ENCODE results near the gene ERGIC2.
A peak's percentile ranks its signal among the peaks of the same experiment; 100 is the strongest.
"Not testable (repeated sequence)": the region's sequence is repeated elsewhere in the genome, so short reads cannot be mapped to it uniquely, and the experiment has no call there.

The ERGIC2 gene, protein sequence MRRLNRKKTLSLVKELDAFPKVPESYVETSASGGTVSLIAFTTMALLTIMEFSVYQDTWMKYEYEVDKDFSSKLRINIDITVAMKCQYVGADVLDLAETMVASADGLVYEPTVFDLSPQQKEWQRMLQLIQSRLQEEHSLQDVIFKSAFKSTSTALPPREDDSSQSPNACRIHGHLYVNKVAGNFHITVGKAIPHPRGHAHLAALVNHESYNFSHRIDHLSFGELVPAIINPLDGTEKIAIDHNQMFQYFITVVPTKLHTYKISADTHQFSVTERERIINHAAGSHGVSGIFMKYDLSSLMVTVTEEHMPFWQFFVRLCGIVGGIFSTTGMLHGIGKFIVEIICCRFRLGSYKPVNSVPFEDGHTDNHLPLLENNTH

DNA sequence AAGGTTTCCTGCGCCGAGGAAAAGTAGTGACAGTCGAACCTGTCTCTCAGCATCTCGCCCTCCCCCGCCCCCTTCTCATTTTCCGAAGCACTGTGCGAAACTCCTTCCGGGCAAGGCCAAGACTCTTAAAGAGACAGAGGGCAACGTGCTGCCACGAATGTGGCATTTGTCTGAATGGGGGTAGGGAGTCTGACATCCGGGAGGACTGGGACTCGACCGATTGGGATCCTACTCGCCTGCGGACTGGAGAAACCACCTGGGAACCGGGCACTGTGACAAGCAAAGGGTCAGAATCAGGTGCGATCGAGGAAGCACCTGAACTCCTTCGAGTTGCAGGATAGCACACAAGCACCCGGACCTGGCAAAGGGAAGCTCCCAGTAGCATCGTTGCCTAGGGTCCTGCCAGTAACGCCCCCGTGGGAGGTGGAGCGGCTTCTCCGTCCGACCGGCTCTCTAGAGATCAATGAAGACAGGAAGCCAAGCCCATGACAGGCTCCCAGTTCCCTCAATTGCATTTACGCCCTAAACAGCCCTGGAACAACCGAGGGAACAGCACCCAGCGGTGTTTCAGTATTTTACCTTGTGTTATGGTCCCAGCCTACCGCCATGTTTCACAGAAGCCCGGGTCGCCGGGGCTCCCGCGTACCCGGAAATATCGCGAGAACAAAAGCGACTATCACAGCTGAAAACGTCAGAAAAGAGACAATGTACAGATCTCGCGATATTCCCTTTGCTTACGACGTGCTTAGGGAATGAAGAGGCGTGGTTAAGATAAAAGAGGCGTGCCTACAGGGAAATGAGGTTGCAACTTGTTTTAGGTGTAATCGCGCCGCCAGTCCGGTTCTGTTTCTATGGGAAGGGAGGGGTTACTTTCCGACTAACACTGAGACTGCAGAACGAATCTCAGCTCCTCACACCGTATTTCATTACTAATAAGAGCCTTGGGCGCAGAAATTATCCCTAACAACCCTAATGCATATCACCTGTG is at the start of gene ERGIC2:
ERGIC2 (minus strand) TSS at position 637 of the 988 bp plus-strand sequence. CDS start 9,539 bp downstream, outside the sequence.
- peak; percentile 99 for DNase-seq

- DNase-seq = no peak
Observed at GRCh38 chr12:29430716-29431044, 49.7 kb upstream of the ERGIC2 start.

GRCh38 chr12:29429999-29430715 is 49.2 kb upstream of the ERGIC2 start:
- DNase-seq = no peak

GRCh38 chr12:29428633-29429032 is 47.7 kb upstream of the ERGIC2 start:
- no peak for DNase-seq

GRCh38 chr12:29427964-29428363 is 47.0 kb upstream of the ERGIC2 start:
- no peak for DNase-seq

- DNase-seq = no peak
Observed at GRCh38 chr12:29426498-29426897, 45.5 kb upstream of the ERGIC2 start.

DNA sequence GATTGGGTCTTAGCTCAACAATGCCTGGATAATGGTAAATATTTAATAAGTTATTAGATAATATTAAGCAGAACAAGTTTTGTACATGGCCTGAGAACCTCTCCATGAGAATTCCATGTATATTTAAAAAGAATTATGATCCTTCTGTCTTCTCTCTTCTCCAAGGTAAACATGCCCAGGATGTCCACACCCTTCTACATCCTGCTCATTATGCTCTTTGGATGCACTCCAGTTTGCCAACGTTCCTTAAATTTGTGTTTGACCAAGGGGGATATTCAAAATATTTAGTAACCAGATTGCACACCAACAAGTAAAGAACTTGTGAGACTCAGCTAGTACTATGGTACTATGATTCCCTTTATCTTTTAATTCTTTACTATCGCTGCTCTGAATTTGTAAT is 44.8 kb upstream of the ERGIC2 start:
- DNase-seq = no peak

DNA sequence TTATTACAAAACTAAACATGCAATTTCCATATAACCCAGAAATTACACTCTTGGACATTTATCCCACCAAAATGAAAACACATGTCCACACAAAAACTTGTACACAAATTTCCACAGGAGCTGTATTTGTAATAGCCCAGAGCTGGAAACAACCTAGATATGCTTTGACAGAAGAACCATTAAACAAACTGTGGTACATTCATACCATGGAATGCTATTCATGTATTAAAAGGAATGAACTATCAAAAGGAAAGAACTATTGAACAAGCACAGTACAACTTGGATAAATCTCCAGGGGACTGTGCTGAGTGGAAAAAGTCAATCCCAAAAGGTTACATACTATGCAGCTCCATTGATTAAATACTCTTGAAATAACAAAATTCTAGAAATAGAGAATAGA is 35.8 kb upstream of the ERGIC2 start:
- no peak for DNase-seq

DNA sequence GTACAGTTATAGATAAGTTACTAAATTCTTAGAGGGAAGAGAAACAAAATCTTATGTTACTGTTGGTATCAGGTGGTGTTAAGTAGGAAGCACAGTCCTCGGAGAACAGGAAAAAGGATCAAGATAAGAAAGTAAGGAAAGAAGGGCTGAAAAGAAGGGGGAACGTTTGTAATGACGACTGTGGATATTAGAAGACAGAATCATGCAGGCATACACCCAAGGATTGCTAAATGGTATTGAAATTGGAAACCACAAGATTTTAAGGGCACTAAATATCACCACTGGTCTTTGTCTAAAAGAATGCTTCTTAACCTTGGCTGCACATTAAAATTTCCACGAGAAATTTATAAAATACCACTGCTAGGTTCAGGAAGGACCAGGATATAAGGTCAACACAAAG is 34.1 kb upstream of the ERGIC2 start:
- DNase-seq = no peak

DNA sequence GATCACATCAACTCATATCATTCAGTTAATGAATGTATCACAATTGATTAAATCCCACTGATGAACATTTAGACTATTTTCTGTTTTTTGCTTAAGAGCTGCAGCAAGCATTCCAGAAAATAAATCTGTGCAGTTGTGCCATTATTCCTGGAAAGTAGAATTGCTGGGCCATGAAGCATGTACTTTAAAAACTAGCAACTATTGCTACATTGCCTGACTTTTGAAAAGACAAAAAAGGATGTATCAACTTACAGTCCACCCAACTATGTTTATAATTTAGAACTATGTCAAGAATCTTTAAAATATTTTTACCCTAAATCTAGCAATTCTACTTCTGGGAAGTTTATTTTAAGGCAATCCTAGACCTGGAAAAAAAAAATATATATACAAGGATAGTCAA is 33.4 kb upstream of the ERGIC2 start:
- no peak for DNase-seq

DNA sequence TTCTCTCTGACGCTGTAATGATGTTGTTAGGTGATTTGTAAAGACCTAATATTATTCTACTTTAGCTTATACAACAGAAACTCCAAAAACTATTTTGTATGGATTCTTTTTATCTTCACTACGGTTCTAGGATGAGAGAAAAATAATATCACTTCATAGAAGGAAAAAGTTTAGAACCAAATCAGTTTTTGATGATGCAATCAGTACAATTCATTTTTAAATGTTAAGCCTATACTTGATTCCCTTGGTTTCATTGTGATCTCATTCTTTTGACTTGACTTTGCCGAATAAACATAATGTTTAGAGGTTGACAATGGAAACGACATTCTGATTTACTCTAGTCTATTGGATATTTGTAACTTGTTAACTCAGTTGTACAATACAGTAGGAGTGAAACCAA is 24.6 kb upstream of the ERGIC2 start:
- no peak for DNase-seq

DNA sequence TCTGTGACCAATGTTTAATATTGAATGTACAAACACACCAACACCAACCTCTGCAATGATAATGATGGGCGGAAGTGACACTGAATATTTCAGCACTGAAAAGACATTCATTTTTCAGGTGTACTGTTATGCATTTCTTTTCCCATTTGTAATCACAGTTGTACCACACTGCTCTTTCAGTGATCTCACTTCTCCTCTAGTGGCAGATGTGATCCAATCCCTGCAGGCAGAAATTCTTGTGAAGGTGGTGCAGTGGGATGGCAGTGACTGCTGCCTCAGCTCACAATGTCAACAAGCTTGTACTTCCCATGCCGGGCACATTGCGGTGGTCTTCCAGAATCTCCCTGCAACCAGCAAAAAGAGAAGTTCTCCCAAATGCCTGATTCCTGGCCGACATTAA is 23.0 kb upstream of the ERGIC2 start:
- DNase-seq = no peak

DNA sequence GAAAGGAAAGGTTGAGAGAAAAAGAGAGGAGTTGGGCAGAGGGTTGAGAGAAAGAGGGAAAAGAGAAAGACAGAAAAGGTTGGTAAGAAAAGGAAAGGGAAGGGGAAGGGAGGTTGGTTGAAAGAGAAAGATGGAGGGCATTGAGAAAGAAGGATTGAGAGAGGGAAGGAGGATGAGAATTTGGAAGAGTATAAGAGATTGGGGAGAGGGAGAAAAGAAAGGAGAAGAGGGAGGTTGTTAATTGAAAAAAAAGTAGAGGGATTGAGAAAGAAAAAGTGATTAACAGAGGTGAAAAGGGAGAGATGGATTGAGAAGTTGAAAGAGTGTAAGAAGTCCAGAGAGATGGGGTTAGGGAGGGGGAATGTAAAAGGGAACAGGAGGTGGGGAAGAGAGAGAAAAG is 21.5 kb upstream of the ERGIC2 start:
- DNase-seq = no peak

DNA sequence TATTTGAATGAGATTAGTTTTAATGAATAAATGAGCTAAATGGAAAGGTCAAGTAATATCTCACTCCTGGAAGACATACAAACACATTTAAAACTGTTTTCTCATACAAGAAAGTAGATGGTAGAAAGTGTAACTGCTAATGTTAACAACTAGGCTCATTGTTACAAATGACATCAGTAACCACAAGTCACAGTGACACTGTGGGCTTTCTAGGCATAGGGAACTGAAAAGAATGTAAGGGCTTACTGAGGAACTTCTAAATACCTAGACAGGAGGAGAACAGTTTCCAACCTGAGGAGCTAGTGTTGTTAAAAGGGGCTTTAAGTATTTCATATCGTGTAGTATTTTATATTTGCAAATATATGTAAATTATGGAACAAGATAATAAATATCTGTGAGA is 17.5 kb upstream of the ERGIC2 start:
- DNase-seq = no peak

- DNase-seq = no peak
Observed at GRCh38 chr12:29396774-29397173, 15.8 kb upstream of the ERGIC2 start.

DNA sequence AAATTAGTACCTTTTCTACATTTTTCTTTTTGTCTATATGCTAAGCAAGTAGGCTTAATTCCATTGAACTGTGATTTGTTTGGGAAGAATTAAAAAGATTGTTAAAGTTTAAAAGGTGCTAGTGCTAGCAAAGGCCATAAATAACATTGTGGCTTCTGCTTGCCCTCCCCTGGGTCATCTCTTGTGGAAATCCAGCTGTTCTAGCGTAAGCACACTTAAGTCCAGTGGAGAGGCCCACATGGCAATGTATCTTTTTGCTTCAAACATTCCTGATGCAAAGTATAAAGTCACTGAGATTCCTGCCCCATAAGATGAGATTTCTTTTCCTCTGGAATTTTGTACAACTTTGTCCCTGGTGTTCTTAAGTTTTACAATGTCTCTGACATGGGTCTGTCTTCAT is 14.4 kb upstream of the ERGIC2 start:
- DNase-seq = no peak

GRCh38 chr12:29390419-29390818 is 9.4 kb upstream of the ERGIC2 start:
- not testable (repeated sequence) for DNase-seq

GRCh38 chr12:29389295-29389919 is 8.4 kb upstream of the ERGIC2 start:
- no peak for DNase-seq

- not testable (repeated sequence) for DNase-seq
Observed at GRCh38 chr12:29386084-29386680, 5.2 kb upstream of the ERGIC2 start.

DNA sequence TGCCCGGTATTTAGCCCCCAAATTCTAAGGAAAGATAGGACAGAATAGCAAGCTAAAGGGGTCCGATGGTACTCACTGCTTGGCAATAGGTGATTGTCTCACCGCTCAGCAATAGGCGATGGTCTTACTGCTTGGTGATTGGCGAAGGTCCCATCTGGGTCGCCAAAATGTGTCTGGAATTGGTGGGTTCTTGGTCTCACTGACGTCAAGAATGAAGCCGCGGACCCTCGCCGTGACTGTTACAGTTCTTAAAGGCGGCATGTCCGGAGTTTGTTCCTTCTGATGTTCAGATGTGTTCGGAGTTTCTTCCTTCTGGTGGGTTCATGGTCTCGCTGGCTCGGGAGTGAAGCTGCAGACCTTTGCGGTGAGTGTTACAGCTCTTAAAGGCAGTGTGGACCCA is 4.2 kb upstream of the ERGIC2 start:
- not testable (repeated sequence) for DNase-seq

DNA sequence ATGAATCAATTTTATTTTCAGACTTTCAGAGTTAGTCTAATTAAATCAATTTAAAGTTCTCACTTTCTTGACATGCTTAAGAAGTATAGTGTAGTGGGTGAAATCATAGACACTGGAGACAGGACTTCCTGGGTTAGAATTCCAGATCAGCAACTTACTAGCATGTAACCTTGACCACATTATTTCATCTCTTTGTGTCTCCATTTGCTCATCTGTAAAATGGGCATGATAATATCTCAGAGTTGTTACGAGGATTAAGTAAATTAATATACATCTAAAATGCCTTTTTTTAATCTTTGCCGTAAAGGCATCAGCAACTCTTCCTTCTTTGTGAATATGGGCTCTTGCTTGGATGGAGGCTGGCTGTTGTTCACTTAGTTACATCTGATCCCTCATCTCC is 1.3 kb upstream of the ERGIC2 start:
- no peak for DNase-seq

DNA sequence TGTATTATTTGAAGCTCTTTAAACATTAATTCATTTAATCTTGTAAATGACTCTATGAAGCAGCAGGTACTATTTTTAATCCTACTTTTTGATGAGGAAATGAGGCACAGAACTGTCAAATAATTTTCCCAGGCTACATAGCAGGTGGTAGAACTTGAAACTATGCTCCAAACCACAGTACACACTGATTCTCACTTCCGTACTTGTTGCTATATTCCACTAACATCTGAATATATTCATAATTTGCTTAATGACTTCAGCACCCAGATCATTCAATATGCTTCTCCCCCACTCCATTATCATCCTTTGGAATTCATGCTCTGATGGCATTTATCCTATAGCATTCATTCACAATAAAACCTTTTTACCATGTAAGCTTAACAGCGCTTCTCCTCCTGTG is 4.9 kb downstream of the ERGIC2 start:
- DNase-seq = no peak
